ENCODE results near the gene TMEM18. TPM values are rescaled to one million over a fixed set of nuclear protein-coding genes. Genes with fewer than 3 reads are reported as not detected.

TMEM18 gene
- total RNA-seq, 1 donor from 2014 or later = 24.8 TPM

- no peak for DNase-seq (ENCODE audit: low spot score)
These were observed 25.2 kb downstream of the TMEM18 start for GRCh38 chr2:651951-652373.

DNA sequence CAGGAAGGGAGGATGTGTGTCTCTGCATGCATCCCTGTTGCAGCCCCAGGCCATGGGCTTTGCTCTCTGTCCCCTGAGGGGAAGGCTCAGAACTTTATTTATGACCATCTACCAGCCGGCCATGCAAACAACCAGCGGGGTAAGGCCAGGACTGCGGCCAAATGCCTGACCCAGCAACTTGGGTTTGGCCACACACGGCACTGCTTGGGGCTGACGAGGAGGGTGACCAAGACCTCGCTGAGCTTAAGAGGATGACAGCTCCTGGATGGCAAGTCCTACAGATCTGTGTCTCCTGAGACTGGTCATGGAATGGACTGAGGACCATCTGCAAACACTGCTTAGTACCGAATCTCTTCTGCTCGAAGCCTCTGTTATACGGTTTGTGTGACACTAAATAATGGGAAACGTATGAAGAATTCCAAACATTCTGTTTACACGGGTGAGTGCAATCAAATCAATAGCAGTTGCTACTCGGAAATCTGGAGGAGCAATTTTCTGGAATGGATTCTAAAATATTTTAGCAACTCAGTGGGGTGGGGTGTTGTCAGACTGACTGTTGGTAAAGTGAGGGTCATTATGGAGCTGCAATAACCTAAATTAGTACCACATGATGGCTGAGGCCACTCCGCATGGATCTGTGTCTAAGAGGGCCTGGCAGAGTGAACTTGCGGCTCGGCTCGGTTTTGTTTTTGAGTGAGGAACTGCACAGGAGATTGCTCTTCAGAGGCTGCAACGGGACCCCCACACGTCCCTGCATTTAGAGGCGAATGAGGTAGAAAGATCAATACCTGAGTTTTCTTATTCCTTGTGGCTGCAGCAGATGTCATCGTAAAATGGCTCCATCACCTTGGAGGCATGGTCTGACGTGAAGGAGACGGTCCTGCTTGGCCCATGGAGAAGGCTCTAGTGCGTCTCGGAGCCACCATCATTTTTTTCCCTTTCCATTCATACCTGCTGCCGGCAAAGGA, 26.6 kb downstream of the TMEM18 start:
- no peak for DNase-seq (ENCODE audit: low spot score)

DNA sequence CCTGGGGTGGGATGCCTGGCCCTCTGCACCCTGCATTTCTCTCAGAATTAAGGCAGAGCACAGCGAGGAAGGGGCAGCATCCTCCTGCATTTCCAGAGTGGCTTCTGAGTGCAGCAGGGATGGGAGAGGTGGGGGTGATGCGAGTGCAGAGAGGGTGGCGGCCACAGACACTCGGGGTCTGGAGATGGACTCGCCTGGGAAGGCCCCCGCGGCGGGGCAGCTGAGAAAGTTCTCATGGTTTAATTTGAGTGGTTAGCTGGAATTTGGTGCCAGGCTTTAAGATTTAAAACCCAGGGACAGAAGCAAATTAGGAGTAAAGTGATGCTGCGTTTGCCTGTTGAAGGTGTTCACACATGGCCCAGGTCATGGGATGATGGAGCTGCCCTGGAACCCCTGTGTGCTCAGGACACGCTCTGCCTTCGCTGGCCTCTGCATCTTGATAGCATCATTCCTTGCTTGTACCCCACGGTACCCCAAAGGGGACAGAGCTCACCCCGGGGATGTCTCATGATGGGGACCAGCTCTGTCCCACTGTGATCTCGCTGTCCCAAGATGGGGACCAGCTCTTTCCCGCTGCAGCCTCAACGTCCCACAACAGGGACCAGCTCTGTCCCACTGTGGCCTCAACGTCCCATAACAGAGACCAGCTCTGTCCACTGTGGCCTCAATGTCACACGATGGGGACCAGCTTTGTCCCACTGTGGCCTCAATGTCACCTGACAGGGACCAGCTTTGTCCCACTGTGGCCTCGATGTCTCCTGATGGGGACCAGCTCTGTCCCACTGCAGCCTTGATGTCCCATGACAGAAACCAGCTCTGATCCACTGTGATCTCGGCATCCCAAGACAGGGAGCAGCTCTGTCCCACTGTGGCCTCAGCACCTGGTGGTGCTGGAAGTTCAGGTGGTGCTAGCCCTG, 27.5 kb downstream of the TMEM18 start:
- DNase-seq (ENCODE audit: low spot score) = no peak

DNA sequence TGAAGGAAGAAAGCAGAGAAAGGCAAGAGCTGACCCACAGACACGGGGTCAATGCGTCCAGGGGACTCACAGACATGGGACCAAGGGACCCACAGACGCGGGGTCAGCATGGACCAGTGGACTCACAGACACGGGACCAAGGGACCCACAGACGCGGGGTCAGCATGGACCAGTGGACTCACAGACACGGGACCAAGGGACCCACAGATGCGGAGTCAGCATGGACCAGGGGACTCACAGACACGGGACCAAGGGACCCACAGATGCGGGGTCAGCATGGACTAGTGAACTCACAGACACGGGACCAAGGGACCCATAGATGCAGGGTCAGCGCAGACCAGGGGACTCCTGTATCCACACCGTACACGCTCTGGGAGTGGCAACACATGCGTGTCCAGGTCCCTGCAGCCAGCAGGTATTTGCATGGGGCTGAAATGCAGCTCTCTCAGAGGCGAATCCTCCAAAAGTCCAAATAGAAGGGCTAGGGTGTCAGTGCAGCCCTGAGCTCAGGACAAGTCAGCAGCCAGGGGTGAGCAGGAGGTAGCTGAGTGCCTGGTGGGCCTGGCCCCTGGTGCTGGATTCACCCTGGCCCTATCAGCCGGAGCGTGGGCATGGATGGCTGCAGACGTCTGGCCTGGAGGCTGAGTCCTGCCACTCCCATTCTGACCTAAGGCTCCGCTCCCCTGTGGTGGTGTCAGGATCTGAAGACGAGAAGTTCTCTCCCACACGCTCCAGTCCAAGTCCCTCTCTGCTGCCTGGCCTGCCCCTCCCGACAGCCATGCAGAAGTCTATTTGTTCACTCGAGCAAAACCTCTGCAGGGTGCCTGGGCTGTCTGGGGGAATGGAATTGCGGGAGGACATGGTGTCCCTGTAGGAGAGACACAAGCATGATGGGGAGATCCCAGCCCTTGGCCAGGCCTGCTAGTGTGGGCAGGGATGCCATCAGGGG, 28.5 kb downstream of the TMEM18 start:
- DNase-seq (ENCODE audit: low spot score) = no peak

DNA sequence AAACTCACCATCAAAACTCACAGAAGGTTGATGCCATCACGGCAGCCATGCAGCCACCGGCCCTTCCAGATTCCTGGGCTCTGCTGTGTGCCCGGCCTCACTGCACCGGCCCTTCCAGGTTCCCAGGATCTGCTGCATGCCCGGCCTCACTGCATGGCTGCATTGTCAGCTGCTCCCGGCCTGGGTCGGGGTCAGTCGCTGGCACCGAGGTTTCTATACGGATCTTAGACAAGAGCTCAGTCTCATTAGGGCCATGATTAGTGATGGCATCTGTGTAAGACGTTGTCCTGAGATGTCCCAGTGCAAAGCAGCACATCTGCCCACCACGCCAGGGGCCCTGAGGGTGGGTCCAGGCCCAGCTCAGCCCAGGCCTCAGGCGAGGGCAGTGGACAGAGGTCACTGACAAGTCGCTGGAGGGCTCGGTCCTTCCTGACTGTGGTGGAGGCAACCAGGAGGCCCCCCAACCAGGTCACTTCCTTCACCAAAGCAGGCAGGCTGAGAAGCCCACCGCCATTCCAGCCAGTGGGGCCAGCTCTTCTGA, 29.4 kb downstream of the TMEM18 start:
- no peak for DNase-seq (ENCODE audit: low spot score)

GRCh38 chr2:647003-647560, 30.1 kb downstream of the TMEM18 start:
- DNase-seq (ENCODE audit: low spot score) = no peak

GRCh38 chr2:644871-645270, 32.3 kb downstream of the TMEM18 start:
- no peak for DNase-seq (ENCODE audit: low spot score)

- no peak for DNase-seq (ENCODE audit: low spot score)
These were observed 33.4 kb downstream of the TMEM18 start for GRCh38 chr2:643761-644160.

DNA sequence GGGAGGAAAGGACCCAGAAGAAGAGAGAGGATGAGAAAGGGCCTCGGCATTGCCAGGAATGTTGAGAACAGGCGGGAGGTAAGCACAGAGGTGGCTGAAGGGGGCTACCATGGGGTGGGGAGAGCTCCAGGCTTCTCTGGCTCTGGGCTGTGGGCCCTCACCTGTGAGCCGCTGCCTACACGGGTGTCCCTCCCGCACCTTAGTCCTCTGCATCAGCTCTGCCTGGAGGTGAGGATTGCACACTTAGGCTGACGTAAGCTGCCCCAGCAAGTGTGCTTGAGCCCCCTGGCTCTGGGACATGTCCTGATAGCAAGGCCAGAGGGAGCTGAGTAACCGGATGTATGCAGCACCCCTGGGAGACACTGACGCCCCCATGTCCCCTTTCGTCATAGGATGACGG, 33.9 kb downstream of the TMEM18 start:
- DNase-seq (ENCODE audit: low spot score) = no peak

GRCh38 chr2:641872-642815, 35.1 kb downstream of the TMEM18 start:
- DNase-seq (ENCODE audit: low spot score) = no peak

- DNase-seq (ENCODE audit: low spot score) = no peak
These were observed 35.9 kb downstream of the TMEM18 start for GRCh38 chr2:641164-641871.

DNA sequence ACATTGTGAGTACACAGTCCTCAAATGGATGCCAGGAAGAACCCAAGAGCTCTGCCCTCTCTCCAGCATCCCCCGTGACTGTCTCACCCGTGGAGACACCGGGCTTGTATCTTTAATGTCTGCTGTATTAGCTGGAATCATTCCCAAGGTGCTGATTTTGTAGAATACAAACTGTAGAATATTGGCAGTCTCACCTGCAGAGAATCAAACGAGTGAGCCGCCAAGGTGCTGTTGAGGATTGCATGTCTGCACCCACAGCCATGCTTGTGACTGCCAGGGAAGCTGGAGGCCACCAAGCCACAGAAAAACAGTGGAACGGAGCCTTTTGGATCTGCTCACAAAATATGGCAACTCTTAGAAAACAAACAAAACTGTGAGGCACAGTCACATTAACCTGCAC, 37.5 kb downstream of the TMEM18 start:
- DNase-seq (ENCODE audit: low spot score) = no peak

DNA sequence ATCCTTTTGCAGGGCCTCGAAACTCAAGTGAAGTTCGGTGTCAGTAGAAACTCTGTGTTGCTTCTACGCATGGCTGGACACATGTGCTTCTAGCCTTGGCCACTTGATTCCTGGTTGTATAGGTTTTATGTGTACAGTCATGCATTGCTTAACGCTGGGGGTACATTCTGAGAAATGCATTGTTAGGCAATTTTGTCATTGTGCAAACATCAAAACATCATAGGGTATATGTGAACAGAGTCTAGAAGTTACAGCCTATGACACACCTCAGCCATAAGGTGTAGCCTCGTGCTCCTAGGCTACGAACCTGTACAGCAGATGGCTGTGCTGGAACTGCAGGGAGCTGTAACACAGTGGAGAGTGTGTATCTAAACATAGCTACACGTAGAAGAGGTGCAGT, 39.4 kb downstream of the TMEM18 start:
- DNase-seq (ENCODE audit: low spot score) = no peak

DNA sequence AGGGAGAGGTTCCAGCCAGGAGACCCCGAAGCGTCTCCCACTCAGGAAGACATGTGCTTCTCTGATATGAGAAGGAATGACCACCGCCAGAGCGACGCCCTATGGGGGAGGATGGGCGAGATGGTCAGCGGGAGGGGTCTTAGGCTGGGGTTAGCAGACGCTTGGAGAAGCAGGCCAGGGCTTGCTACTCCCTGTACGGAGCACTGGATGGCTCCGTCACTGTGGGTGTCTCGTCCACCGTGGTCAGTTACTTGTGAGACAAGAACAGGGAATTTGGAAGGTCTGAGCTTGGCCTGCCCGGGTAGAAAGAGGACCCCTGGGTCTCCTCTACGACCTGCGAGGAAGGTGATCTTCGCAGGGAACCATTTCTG, 39.8 kb downstream of the TMEM18 start:
- no peak for DNase-seq (ENCODE audit: low spot score)

- peak; percentile 69 for DNase-seq (ENCODE audit: low spot score)
These were observed 40.4 kb downstream of the TMEM18 start for GRCh38 chr2:636641-637405.

- no peak for DNase-seq (ENCODE audit: low spot score)
These were observed 41.3 kb downstream of the TMEM18 start for GRCh38 chr2:635687-636621.
